Measurements from ENCODE around the gene RNF41. TPM values are rescaled to one million over a fixed set of nuclear protein-coding genes. Genes with fewer than 3 reads are reported as not detected.

RNF41 gene
- total RNA-seq, 3 donors from 2014 or later (not counting 1 experiment from before 2014, with no cell fraction given), result 32.3 to 44.5 (median 38.6) TPM

- intact Hi-C loops (cut with micrococcal nuclease), result loop anchor here (2.0 to 10.0 kb wide), 3 partner anchors 66 to 148 kb away; partner anchors contain the start of genes ANKRD52, CS and RPS26
- Mint-ChIP-seq H3K9me3 (no peaks in the 10 kb centered on the region), H3K4me1 (peaks cover 35 to 40% of the 10 kb centered on the region in 2 donors), H3K36me3 (no peaks in the 10 kb centered on the region), H3K27me3 (ENCODE audit: low read depth in 2 of 2) (no peaks in the 10 kb centered on the region), H3K4me3 (peak overlapping the region; percentile 79), H3K27ac (peak overlapping the region; percentile 25 to 58)
- H3K4me1 ChIP-seq (ENCODE audit: control insufficient read depth, insufficient read depth, low read length), result peaks cover 23% of the 10 kb centered on the region
- no peaks in the 10 kb centered on the region for H3K9me3 ChIP-seq (ENCODE audit: control insufficient read depth, insufficient read depth, low read length)
- H3K27ac ChIP-seq (ENCODE audit: low read length), result no peak overlapping the region
- no peak for ATAC-seq
- no peak overlapping the region for H3K4me3 ChIP-seq (ENCODE audit: low read length)
- no peak for DNase-seq
- TF ChIP-seq CTCF (IDR thresholded peaks at IDR 0.05), result no peak
- no peaks in the 10 kb centered on the region for H3K36me3 ChIP-seq (ENCODE audit: control insufficient read depth, insufficient read depth, low read length)
- H3K27me3 ChIP-seq (ENCODE audit: control insufficient read depth, insufficient read depth, low read length), result no peaks in the 10 kb centered on the region
Observed at GRCh38 chr12:56192582-56192981, 29.1 kb downstream of the RNF41 start.

- peaks cover 43 to 53% of the 10 kb centered on the region in 2 donors for H3K4me1 Mint-ChIP-seq
- H3K9me3 Mint-ChIP-seq, result no peaks in the 10 kb centered on the region
- peak overlapping the region; percentile 96 for H3K27ac ChIP-seq (ENCODE audit: low read length)
- H3K4me3 Mint-ChIP-seq, result peak overlapping the region; percentile 99
- H3K27me3 Mint-ChIP-seq (ENCODE audit: low read depth in 2 of 2), result no peaks in the 10 kb centered on the region
- no peaks in the 10 kb centered on the region for H3K9me3 ChIP-seq (ENCODE audit: control insufficient read depth, insufficient read depth, low read length)
- H3K36me3 Mint-ChIP-seq, result peaks cover 5% of the 10 kb centered on the region
- intact Hi-C loops (cut with micrococcal nuclease), result loop anchor here (1.0 to 10.0 kb wide), 2 partner anchors 64 to 146 kb away; partner anchors contain the start of gene RPS26
- peak overlapping the region; percentile 98 for H3K27ac Mint-ChIP-seq
- no peaks in the 10 kb centered on the region for H3K27me3 ChIP-seq (ENCODE audit: control insufficient read depth, insufficient read depth, low read length)
- peaks cover 2% of the 10 kb centered on the region for H3K36me3 ChIP-seq (ENCODE audit: control insufficient read depth, insufficient read depth, low read length)
- ATAC-seq (no peak), DNase-seq (no peak)
- 34% methylated on average over 9 of the region's 9 CpGs for WGBS (ENCODE audit: insufficient coverage)
- TF ChIP-seq CTCF (IDR thresholded peaks at IDR 0.05), result no peak
- peak overlapping the region; percentile 96 for H3K4me3 ChIP-seq (ENCODE audit: low read length)
- peaks cover 27% of the 10 kb centered on the region for H3K4me1 ChIP-seq (ENCODE audit: control insufficient read depth, insufficient read depth, low read length)
Observed at GRCh38 chr12:56190695-56191155, 31.0 kb downstream of the RNF41 start.

- peak; percentile 29 for TF ChIP-seq CTCF (IDR thresholded peaks at IDR 0.05)
- H3K4me3 ChIP-seq (ENCODE audit: low read length), result peak overlapping the region; percentile 96
- peak overlapping the region; percentile 96 for H3K27ac ChIP-seq (ENCODE audit: low read length)
- 1% methylated on average over 40 of the region's 42 CpGs for WGBS (ENCODE audit: insufficient coverage)
- H3K27ac Mint-ChIP-seq, result peak overlapping the region; percentile 98
- no peaks in the 10 kb centered on the region for H3K9me3 Mint-ChIP-seq
- ATAC-seq (peak; percentile 42 to 58 (median 43)), DNase-seq (peak; percentile 75 to 88)
- intact Hi-C loops (cut with micrococcal nuclease), result loop anchor here (1.0 to 10.0 kb wide), 5 partner anchors 37 to 455 kb away; partner anchors contain the start of genes MYL6B, RPS26 and ZC3H10
- peaks cover 27% of the 10 kb centered on the region for H3K4me1 ChIP-seq (ENCODE audit: control insufficient read depth, insufficient read depth, low read length)
- peak overlapping the region; percentile 99 for H3K4me3 Mint-ChIP-seq
- H3K27me3 ChIP-seq (ENCODE audit: control insufficient read depth, insufficient read depth, low read length), result no peaks in the 10 kb centered on the region
- H3K4me1 Mint-ChIP-seq, result peaks cover 43 to 55% of the 10 kb centered on the region in 2 donors
- peaks cover 4% of the 10 kb centered on the region for H3K36me3 ChIP-seq (ENCODE audit: control insufficient read depth, insufficient read depth, low read length)
- H3K27me3 Mint-ChIP-seq (ENCODE audit: low read depth in 2 of 2), result no peaks in the 10 kb centered on the region
- H3K9me3 ChIP-seq (ENCODE audit: control insufficient read depth, insufficient read depth, low read length), result no peaks in the 10 kb centered on the region
- H3K36me3 Mint-ChIP-seq, result peaks cover 6% of the 10 kb centered on the region
Observed at GRCh38 chr12:56189918-56190694, 31.6 kb downstream of the RNF41 start.
